Erythroblast (primary cell): ENCODE data around the gene SF3B1.
"Not testable (repeated sequence)": the region's sequence is repeated elsewhere in the genome, so short reads cannot be mapped to it uniquely, and the experiment has no call there.

Source experiments
- DNase-seq, 2 experiments: peaks; one replicate each; lab custom pipeline; 2025; lab: John Stamatoyannopoulos, UW
- GATA1 ChIP-seq: IDR thresholded peaks from 2 replicates; pipeline ENCODE4 v1.6.1; 2011; ENCODE audit warnings: low read depth, mild to moderate bottlenecking, control low read depth, low read length, moderate library complexity
- POLR2A ChIP-seq: IDR thresholded peaks from 2 replicates; pipeline ENCODE4 v1.6.1; 2011; ENCODE audit warnings: mild to moderate bottlenecking, low read length

Gene SF3B1

GRCh38 chr2:197416268-197416667, 18.6 kb downstream of the SF3B1 start:
- DNase-seq: peak; percentile 66 to 68
- no peak for TF ChIP-seq POLR2A
- no peak for TF ChIP-seq GATA1

- TF ChIP-seq GATA1: no peak
- TF ChIP-seq POLR2A: no peak
- DNase-seq: no peak
These were observed 20.3 kb downstream of the SF3B1 start for GRCh38 chr2:197414515-197414914.

GRCh38 chr2:197414039-197414438, 20.8 kb downstream of the SF3B1 start:
- no peak for DNase-seq
- no peak for TF ChIP-seq POLR2A
- no peak for TF ChIP-seq GATA1

GRCh38 chr2:197405582-197405981, 29.2 kb downstream of the SF3B1 start:
- DNase-seq: no peak
- TF ChIP-seq GATA1 (no peak), POLR2A (no peak)

GRCh38 chr2:197399887-197400540, 34.8 kb downstream of the SF3B1 start:
- DNase-seq: no peak

GRCh38 chr2:197398913-197399312, 35.9 kb downstream of the SF3B1 start:
- DNase-seq: no peak
- TF ChIP-seq GATA1 (no peak), POLR2A (no peak)

More at GRCh38 chr2:197399887-197400540, 34.8 kb downstream of the SF3B1 start:
- no peak for TF ChIP-seq GATA1
- no peak for TF ChIP-seq POLR2A

- no peak for DNase-seq
- TF ChIP-seq GATA1 (no peak), POLR2A (no peak)
These were observed 43.6 kb downstream of the SF3B1 start for GRCh38 chr2:197391220-197391717.

GRCh38 chr2:197388866-197389587, 45.8 kb downstream of the SF3B1 start:
- TF ChIP-seq POLR2A (no peak), GATA1 (no peak)
- DNase-seq: no peak

- no peak for DNase-seq
- no peak for TF ChIP-seq POLR2A
- TF ChIP-seq GATA1: no peak
These were observed 47.6 kb downstream of the SF3B1 start for GRCh38 chr2:197387179-197387578.

- no peak for TF ChIP-seq GATA1
- no peak for TF ChIP-seq POLR2A
- DNase-seq: no peak
These were observed 48.6 kb downstream of the SF3B1 start for GRCh38 chr2:197386242-197386641.

GRCh38 chr2:197383825-197384224, 51.0 kb downstream of the SF3B1 start:
- TF ChIP-seq GATA1 (no peak), POLR2A (no peak)
- peak in 1 of 2 experiments; percentile 12 for DNase-seq

GRCh38 chr2:197381641-197382040, 53.2 kb downstream of the SF3B1 start:
- no peak for TF ChIP-seq GATA1
- TF ChIP-seq POLR2A: no peak
- no peak for DNase-seq

GRCh38 chr2:197379918-197380309, 54.9 kb downstream of the SF3B1 start:
- not testable (repeated sequence) for DNase-seq

GRCh38 chr2:197379308-197379917, 55.4 kb downstream of the SF3B1 start:
- not testable (repeated sequence) for DNase-seq
